B cell (primary cell): ENCODE measurements around the gene FAF1. TPM values are rescaled to one million over a fixed set of nuclear protein-coding genes. Genes with fewer than 3 reads are reported as not detected.

ENCODE experiments used
- ATAC-seq: fragments of 200-7000 bp; cut with Tn5 transposase; one replicate; pipeline ENCODE4 v1.10.0; 2021; ENCODE audit warnings: low read depth, mild to moderate bottlenecking, moderate number of reproducible peaks, moderate library complexity
- CTCF ChIA-PET: fragments of 350-600 bp; sonication (Branson Sonifier 250); formaldehyde crosslinking; loops from one replicate; lab custom pipeline; 2021; ENCODE audit warnings: antibody characterized with exemption, inconsistent platforms; lab: Charles Lee
- POLR2A ChIA-PET: fragments of 350-600 bp; sonication (Branson Sonifier 250); formaldehyde crosslinking; loops from one replicate; lab custom pipeline; 2021; ENCODE audit warnings: antibody characterized with exemption; lab: Charles Lee
- DNase-seq: peaks from one replicate; pipeline ENCODE4 v3.0.0; 2013
- H2AFZ ChIP-seq: 2 replicates; pipeline ENCODE4 v1.6.1; 2012; ENCODE audit warnings: mild to moderate bottlenecking, low read depth, low read length; ENCODE audit not compliant: insufficient read depth, poor library complexity, severe bottlenecking
- H3K27ac ChIP-seq, 2 donors: 1 replicate in 1 of 2; 2 replicates in 1 of 2; pipeline ENCODE4 v1.5.1; 2012 to 2013; ENCODE audit warnings: low read length in 2 of 2, mild to moderate bottlenecking in 2 of 2, moderate library complexity in 1 of 2
- H3K27me3 ChIP-seq, 4 experiments: fragments of 200-600 bp in 1 of 4; sonication (generic) in 1 of 4; replicated peaks in 1 of 4; 1 replicate in 2 of 4; 2 replicates in 2 of 4; pipeline versions ENCODE4 v1.6.1 to v1.7.0; 2013 to 2016; ENCODE audit warnings: low read length in 3 of 4, mild to moderate bottlenecking in 2 of 4, mixed read lengths in 1 of 4, moderate library complexity in 1 of 4; ENCODE audit not compliant: insufficient read depth in 4 of 4, control insufficient read depth in 3 of 4; ENCODE audit errors: control extremely low read depth in 1 of 4
- H3K36me3 ChIP-seq, 2 experiments: replicated peaks in 1 of 2; 1 replicate in 1 of 2; 2 replicates in 1 of 2; pipeline versions ENCODE4 v1.6.1 to v1.7.1; 2013; ENCODE audit warnings: low read length in 1 of 2; ENCODE audit not compliant: insufficient read depth in 2 of 2, control insufficient read depth in 1 of 2; ENCODE audit errors: control extremely low read depth in 1 of 2, extremely low read depth in 1 of 2
- H3K4me1 ChIP-seq, 2 donors: fragments of 200-600 bp in 1 of 2; sonication (generic) in 1 of 2; 1 replicate in 1 of 2; 2 replicates in 1 of 2; pipeline versions ENCODE4 v1.5.1 to v1.6.1; 2013 to 2017; ENCODE audit warnings: low read length in 2 of 2; ENCODE audit not compliant: control insufficient read depth in 2 of 2, insufficient read depth in 2 of 2
- H3K4me2 ChIP-seq: replicated peaks from 2 replicates; pipeline ENCODE3; 2012; ENCODE audit warnings: mild to moderate bottlenecking, low read depth, low read length; ENCODE audit not compliant: poor library complexity, severe bottlenecking
- H3K4me3 ChIP-seq, 5 experiments: fragments of 200-600 bp in 1 of 5; sonication (generic) in 1 of 5; 1 replicate in 3 of 5; 2 replicates in 2 of 5; pipeline versions ENCODE4 v1.5.1 to v1.7.0; 2011 to 2016; ENCODE audit warnings: low read length in 4 of 5, mild to moderate bottlenecking in 4 of 5, low read depth in 2 of 5, control low read depth in 1 of 5, moderate library complexity in 1 of 5; ENCODE audit not compliant: insufficient read depth in 1 of 5; ENCODE audit errors: control extremely low read depth in 1 of 5, extremely low read depth in 1 of 5
- H3K79me2 ChIP-seq: fragments of 200-600 bp; sonication (generic); one replicate; pipeline ENCODE4 v1.6.0; 2016; ENCODE audit warnings: low read length; ENCODE audit not compliant: control insufficient read depth, insufficient read depth
- H3K9ac ChIP-seq: fragments of 200-600 bp; sonication (generic); 2 replicates; pipeline ENCODE4 v1.6.1; 2017; ENCODE audit warnings: mild to moderate bottlenecking, low read length, moderate library complexity
- H3K9me3 ChIP-seq, 3 donors: one replicate each; pipeline versions ENCODE4 v1.6.1 to v1.7.1; 2013; ENCODE audit warnings: low read length in 2 of 3; ENCODE audit not compliant: control insufficient read depth in 2 of 3, insufficient read depth in 1 of 3; ENCODE audit errors: control extremely low read depth in 1 of 3
- H4K20me1 ChIP-seq: 2 replicates; pipeline ENCODE4 v1.6.0; 2012; ENCODE audit warnings: mild to moderate bottlenecking, low read length; ENCODE audit not compliant: insufficient read depth, control insufficient read depth, poor library complexity, severe bottlenecking
- H3K27ac Mint-ChIP-seq: one replicate; pipeline ENCODE4 v1.8.0; 2021; ENCODE audit warnings: mixed read lengths
- H3K27me3 Mint-ChIP-seq: one replicate; pipeline ENCODE4 v1.8.0; 2021; ENCODE audit warnings: mixed read lengths
- H3K4me1 Mint-ChIP-seq: one replicate; pipeline ENCODE4 v1.8.0; 2021; ENCODE audit warnings: mixed read lengths
- H3K4me3 Mint-ChIP-seq: one replicate; pipeline ENCODE4 v1.8.0; 2021; ENCODE audit warnings: mixed read lengths
- H3K9me3 Mint-ChIP-seq: one replicate; pipeline ENCODE4 v1.8.0; 2022; ENCODE audit warnings: mixed read lengths; ENCODE audit not compliant: insufficient read depth
- CTCF ChIP-seq: fragments of 200-600 bp; IDR thresholded peaks from one replicate; pipeline ENCODE4 v1.8.0; 2022; ENCODE audit warnings: antibody characterized with exemption, mild to moderate bottlenecking
- EZH2 ChIP-seq: IDR thresholded peaks from 2 replicates; pipeline ENCODE4 v1.6.1; 2012; ENCODE audit warnings: borderline replicate concordance, low read depth, mild to moderate bottlenecking, moderate library complexity, low read length; ENCODE audit not compliant: insufficient read depth, poor library complexity, severe bottlenecking
- WGBS: methylation state at CpG from one replicate; pipeline ENCODE4 v1.1.5; 2013; ENCODE audit warnings: missing lambda C conversion rate; ENCODE audit not compliant: insufficient coverage; 5-methylcytosine and 5-hydroxymethylcytosine counted together
- intact Hi-C: fragments of 100-400 bp; cut with micrococcal nuclease; formaldehyde crosslinking; loops from one replicate; pipeline ENCODE4 v1.10.0; 2022
- polyA plus RNA-seq: library from polyadenylated mRNA; depleted of rRNA; stranded (reverse); fragments of >200 nt; gene quantifications from 2 replicates; pipeline ENCODE4 v1.2.3, GENCODE V29; 2012
- total RNA-seq, 2 donors: library from RNA; stranded (reverse); fragments of 120-200 nt in 1 of 2; gene quantifications; 1 replicate in 1 of 2; 2 replicates in 1 of 2; pipeline versions ENCODE4 v1.2.3 to v1.2.4, GENCODE V29; 2013 to 2022

The FAF1 gene
- total and polyA plus RNA-seq, 2 donors (not counting 1 experiment from before 2014, with no cell fraction given), result 10.1 to 58.4 TPM

GRCh38 chr1:50447961-50448360 is 512.1 kb downstream of the FAF1 start:
- no peaks in the 10 kb centered on the region for H3K9me3 ChIP-seq
- H3K4me2 ChIP-seq, result no peak overlapping the region
- H3K4me3 Mint-ChIP-seq, result no peak overlapping the region
- H3K27ac ChIP-seq, result no peak overlapping the region
- ChIA-PET CTCF (no interaction called here), POLR2A (no interaction called here)
- peaks cover 0 to 6% of the 10 kb centered on the region in 2 experiments for H3K36me3 ChIP-seq
- TF ChIP-seq EZH2 (no peak), CTCF (no peak)
- ATAC-seq (no peak), DNase-seq (no peak)
- no peak overlapping the region for H2AFZ ChIP-seq
- H4K20me1 ChIP-seq, result no peaks in the 10 kb centered on the region
- no peak overlapping the region for H3K9ac ChIP-seq
- H3K4me3 ChIP-seq, result no peak overlapping the region
- intact Hi-C loops, result no loop called here
- H3K27ac Mint-ChIP-seq, result no peak overlapping the region
- H3K4me1 Mint-ChIP-seq, result no peaks in the 10 kb centered on the region
- H3K27me3 ChIP-seq, result no peaks in the 10 kb centered on the region
- no peaks in the 10 kb centered on the region for H3K27me3 Mint-ChIP-seq
- no peaks in the 10 kb centered on the region for H3K79me2 ChIP-seq
- no CpG with 5 or more reads among the region's 1 CpG for WGBS
- H3K4me1 ChIP-seq, result no peaks in the 10 kb centered on the region
- H3K9me3 Mint-ChIP-seq, result no peaks in the 10 kb centered on the region

DNA sequence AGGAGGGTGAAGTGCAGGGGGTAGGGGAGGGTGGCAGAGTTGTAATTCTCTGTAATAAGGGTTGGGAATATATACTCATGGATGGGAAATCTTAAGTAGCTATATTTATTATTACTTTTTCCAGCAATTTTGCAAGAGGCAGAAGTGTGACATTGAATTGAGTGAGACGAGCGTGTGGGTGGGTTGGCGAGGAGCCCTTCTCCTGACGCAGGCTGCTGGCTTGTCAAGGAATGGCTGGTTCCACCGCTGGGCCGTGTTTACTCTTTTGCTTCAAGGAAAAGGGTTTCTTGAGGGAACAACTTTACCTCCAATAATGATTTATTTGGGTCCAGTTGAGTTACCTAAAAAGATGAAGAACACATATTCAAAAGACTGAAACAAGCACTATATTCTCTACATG is 518.9 kb downstream of the FAF1 start:
- no peak overlapping the region for H3K4me3 Mint-ChIP-seq

More for the DNA sequence above, 518.9 kb downstream of the FAF1 start:
- Histone ChIP-seq H3K4me3 (no peak overlapping the region), H3K36me3 (peaks cover 0 to 14% of the 10 kb centered on the region in 2 experiments), H3K9ac (no peak overlapping the region), H4K20me1 (no peaks in the 10 kb centered on the region), H3K27me3 (no peaks in the 10 kb centered on the region), H3K4me1 (no peaks in the 10 kb centered on the region), H3K4me2 (no peak overlapping the region), H3K79me2 (no peaks in the 10 kb centered on the region), H2AFZ (no peak overlapping the region), H3K27ac (no peak overlapping the region), H3K9me3 (no peaks in the 10 kb centered on the region)
- TF ChIP-seq EZH2 (no peak), CTCF (no peak)
- no peak for ATAC-seq
- Mint-ChIP-seq H3K27ac (no peak overlapping the region), H3K4me1 (no peaks in the 10 kb centered on the region), H3K9me3 (no peaks in the 10 kb centered on the region), H3K27me3 (no peaks in the 10 kb centered on the region)
- CTCF ChIA-PET, result no interaction called here
- no peak for DNase-seq
- intact Hi-C loops, result no loop called here
- 96% methylated on average over 4 of the region's 6 CpGs for WGBS
- POLR2A ChIA-PET, result no interaction called here
